HEK293T (cell line): ENCODE results near the gene ELL2.

Experiments
- CTCF ChIA-PET: fragments of 350-600 bp; formaldehyde crosslinking; extraction: SDS; loops from one replicate; lab custom pipeline; 2021; ENCODE audit warnings: antibody characterized with exemption, inconsistent platforms; lab: Yijun Ruan, JAX
- POLR2A ChIA-PET: fragments of 350-600 bp; formaldehyde crosslinking; extraction: SDS; loops from one replicate; lab custom pipeline; 2020; ENCODE audit warnings: antibody characterized with exemption, inconsistent platforms; lab: Yijun Ruan, JAX
- DNase-seq: peaks from one replicate; pipeline ENCODE4 v3.0.0; 2012; ENCODE audit warnings: mixed read lengths; ENCODE audit errors: extremely low spot score
- ARNT ChIP-seq: fragments of 450-650 bp; IDR thresholded peaks from 2 replicates; pipeline ENCODE4 v1.6.1; 2017; ENCODE audit warnings: mild to moderate bottlenecking
- BHLHE40 ChIP-seq: fragments of 450-650 bp; IDR thresholded peaks from 2 replicates; pipeline ENCODE4 v1.6.1; 2016; ENCODE audit warnings: mild to moderate bottlenecking, moderate library complexity, borderline replicate concordance
- CTBP1 ChIP-seq: fragments of 450-650 bp; IDR thresholded peaks from 2 replicates; pipeline ENCODE4 v1.6.1; 2016; ENCODE audit warnings: borderline replicate concordance
- ELF4 ChIP-seq: fragments of 450-650 bp; IDR thresholded peaks from 2 replicates; pipeline ENCODE4 v1.6.1; 2017; ENCODE audit warnings: antibody characterized with exemption
- FOXA1 ChIP-seq: fragments of 450-650 bp; IDR thresholded peaks from 2 replicates; pipeline ENCODE4 v1.6.1; 2016; ENCODE audit warnings: mild to moderate bottlenecking
- FOXK2 ChIP-seq: fragments of 450-650 bp; IDR thresholded peaks from 2 replicates; pipeline ENCODE4 v1.6.1; 2016; ENCODE audit warnings: mild to moderate bottlenecking
- FOXM1 ChIP-seq: fragments of 450-650 bp; IDR thresholded peaks from 2 replicates; pipeline ENCODE4 v1.6.1; 2017; ENCODE audit warnings: mild to moderate bottlenecking, borderline replicate concordance
- HDGF ChIP-seq: fragments of 450-650 bp; IDR thresholded peaks from 2 replicates; pipeline ENCODE4 v1.6.1; 2017; ENCODE audit warnings: antibody characterized with exemption, borderline replicate concordance
- L3MBTL2 ChIP-seq: fragments of 450-650 bp; conservative IDR thresholded peaks from 2 replicates; pipeline ENCODE4 v1.6.1; 2016; ENCODE audit warnings: mild to moderate bottlenecking
- LEF1 ChIP-seq: fragments of 450-650 bp; IDR thresholded peaks from 2 replicates; pipeline ENCODE4 v1.6.1; 2017; ENCODE audit warnings: mild to moderate bottlenecking, borderline replicate concordance
- NFRKB ChIP-seq: fragments of 450-650 bp; IDR thresholded peaks from 2 replicates; pipeline ENCODE4 v1.6.1; 2016; ENCODE audit warnings: mild to moderate bottlenecking, moderate library complexity
- SP1 ChIP-seq: fragments of 450-650 bp; IDR thresholded peaks from 2 replicates; pipeline ENCODE4 v1.6.1; 2017
- SUZ12 ChIP-seq: fragments of 450-650 bp; IDR thresholded peaks from 2 replicates; pipeline ENCODE4 v1.6.1; 2016; ENCODE audit warnings: mild to moderate bottlenecking
- TARDBP ChIP-seq: fragments of 450-650 bp; IDR thresholded peaks from 2 replicates; pipeline ENCODE4 v1.6.1; 2016
- ZNF384 ChIP-seq: fragments of 450-650 bp; IDR thresholded peaks from 2 replicates; pipeline ENCODE4 v1.6.1; 2016
- TF ChIP-seq, protein P1 (sequence below): fragments of 450-650 bp; IDR thresholded peaks from 2 replicates; pipeline ENCODE4 v1.6.1; 2016

Gene ELL2

DNA sequence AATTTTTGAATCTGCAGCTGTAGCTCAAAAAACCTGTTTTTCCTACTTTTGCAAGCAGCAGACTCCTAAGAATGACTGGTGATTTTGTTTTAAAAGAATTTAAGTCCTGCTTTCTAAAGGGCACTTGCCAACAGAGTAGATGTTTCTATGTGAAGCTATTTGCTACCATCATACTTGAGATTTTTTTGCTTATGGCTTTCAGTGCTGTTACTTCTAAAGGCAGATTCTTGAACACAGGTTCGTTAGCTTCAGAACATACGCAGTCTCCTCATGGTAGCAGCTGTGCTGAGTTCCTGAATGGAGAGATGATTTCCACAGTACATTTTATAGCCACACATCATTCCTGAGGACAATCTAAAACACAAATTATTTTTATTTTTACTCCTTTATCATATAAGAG, 24.4 kb upstream of the ELL2 start:
- POLR2A ChIA-PET: no interaction called here
- no peak for DNase-seq
- TF ChIP-seq SUZ12 (no peak), CTBP1 (no peak), ARNT (no peak), NFRKB (no peak), FOXM1 (no peak), ZNF384 (no peak), SP1 (no peak)
- TF ChIP-seq, protein P1, sequence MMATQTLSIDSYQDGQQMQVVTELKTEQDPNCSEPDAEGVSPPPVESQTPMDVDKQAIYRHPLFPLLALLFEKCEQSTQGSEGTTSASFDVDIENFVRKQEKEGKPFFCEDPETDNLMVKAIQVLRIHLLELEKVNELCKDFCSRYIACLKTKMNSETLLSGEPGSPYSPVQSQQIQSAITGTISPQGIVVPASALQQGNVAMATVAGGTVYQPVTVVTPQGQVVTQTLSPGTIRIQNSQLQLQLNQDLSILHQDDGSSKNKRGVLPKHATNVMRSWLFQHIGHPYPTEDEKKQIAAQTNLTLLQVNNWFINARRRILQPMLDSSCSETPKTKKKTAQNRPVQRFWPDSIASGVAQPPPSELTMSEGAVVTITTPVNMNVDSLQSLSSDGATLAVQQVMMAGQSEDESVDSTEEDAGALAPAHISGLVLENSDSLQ: no peak
- CTCF ChIA-PET: interaction anchor here (0.6 kb wide), 1 partner anchor 210 kb away, joined by 4 read pairs; no protein-coding TSS in a partner anchor

DNA sequence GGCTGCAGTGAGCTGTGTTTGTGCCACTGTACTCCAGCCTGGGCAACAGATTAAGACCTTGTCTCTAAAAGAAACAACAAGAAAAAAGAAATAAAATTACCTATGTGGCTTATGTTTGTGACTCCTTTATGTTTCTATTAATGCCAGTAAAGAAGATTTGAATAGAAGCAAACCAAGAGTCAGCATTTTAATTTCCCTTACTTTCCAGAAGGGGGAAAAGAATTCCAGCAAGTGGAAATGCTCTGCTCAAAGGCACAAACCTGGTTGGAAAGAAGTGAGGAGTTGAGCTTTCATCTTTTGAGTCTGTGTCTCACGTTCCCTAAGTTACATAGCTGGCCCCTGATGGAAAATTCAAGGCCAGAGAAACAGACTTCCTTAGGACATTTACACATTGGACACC, 23.6 kb upstream of the ELL2 start:
- no peak for DNase-seq
- POLR2A ChIA-PET: no interaction called here
- TF ChIP-seq CTBP1 (no peak), FOXA1 (no peak), SUZ12 (no peak), BHLHE40 (no peak), ARNT (no peak), NFRKB (no peak), LEF1 (no peak), FOXK2 (no peak), ZNF384 (no peak), L3MBTL2 (no peak), FOXM1 (no peak), HDGF (no peak), ELF4 (no peak), SP1 (no peak), TARDBP (no peak)
- TF ChIP-seq, protein P1: no peak
- CTCF ChIA-PET: interaction anchor here (0.6 kb wide), 1 partner anchor 211 kb away, joined by 4 read pairs; no protein-coding TSS in a partner anchor

DNA sequence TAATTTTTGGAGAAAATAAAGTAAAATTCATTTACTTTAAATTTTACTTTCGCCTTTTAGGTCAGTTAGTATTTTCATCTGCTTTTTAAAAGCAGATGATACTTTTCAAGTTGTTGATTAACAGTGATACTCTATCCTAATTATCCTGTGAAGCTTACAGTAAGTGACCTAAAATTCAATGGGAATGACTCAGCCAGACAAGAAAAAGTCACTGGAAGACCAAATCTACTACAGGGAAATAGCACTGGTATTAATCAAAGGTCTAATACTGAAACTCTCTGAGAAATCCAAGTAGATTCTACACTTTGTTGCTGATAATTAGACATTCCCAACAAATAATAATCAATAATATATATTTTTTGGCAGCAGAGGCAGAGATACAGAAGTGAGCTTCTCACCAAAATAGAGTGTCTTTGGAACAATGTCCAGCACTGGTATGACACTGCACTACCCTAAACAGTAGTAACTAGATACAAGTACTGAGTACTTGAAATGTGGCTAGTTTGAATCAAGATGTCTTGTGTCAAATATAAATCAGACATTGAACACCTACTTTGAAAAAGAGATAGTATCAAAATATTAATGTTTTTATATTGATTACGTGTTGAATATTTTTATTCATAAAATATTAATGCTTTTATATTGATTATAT, 22.8 kb upstream of the ELL2 start:
- TF ChIP-seq NFRKB (no peak), FOXM1 (no peak), SUZ12 (no peak), SP1 (no peak), BHLHE40 (no peak), ZNF384 (no peak), FOXA1 (no peak), FOXK2 (no peak), TARDBP (no peak), HDGF (no peak), L3MBTL2 (no peak), ELF4 (no peak), ARNT (no peak)
- TF ChIP-seq, protein P1: no peak
- no peak for DNase-seq
- ChIA-PET POLR2A (no interaction called here), CTCF (no interaction called here)

DNA sequence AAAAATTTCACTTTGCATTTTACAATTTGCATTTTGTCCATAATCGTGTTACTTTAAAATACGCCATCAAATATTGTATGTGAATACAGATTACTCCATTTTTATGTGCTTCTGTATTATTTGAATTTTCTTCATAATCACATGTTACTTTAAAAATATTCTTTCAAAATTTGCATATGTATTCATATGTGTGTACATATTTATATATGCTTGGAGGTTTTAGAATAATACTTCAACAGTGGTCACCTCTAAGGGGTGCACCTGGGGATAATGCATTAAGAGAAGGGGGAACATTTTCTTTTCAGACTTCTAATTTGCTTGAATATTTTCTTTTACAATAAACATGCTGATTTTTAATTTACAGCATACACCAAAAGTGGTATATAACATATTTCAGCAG, 21.9 kb upstream of the ELL2 start:
- CTCF ChIA-PET: no interaction called here
- no peak for DNase-seq

DNA sequence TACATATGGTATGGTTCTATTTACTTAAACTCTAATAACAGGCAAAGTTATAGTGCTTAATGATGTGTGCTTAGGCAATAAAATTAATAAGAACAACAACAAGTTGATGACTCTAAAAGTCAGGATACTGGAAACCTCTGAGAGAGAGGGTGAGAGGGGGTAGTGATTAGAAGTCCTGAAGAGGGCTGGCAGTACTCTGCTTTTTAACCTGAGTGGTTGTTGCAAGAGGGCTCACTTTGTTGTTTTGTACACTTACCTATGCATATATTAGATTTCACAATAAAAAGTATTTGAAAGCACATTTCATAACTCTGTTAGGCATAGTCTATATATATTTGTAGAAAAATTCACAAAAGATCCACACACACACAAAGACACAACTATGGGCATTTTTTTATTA, 21.4 kb upstream of the ELL2 start:
- TF ChIP-seq LEF1: no peak
- no peak for TF ChIP-seq ELF4
- TF ChIP-seq ARNT: no peak
- TF ChIP-seq SUZ12: no peak
- TF ChIP-seq, protein P1: no peak
- no peak for TF ChIP-seq SP1
- no peak for TF ChIP-seq NFRKB
- TF ChIP-seq FOXM1: no peak
- no peak for TF ChIP-seq BHLHE40
- no peak for TF ChIP-seq HDGF
- no peak for TF ChIP-seq ZNF384
- TF ChIP-seq FOXK2: no peak
- TF ChIP-seq FOXA1: no peak
- no peak for TF ChIP-seq L3MBTL2
- TF ChIP-seq TARDBP: no peak
- no peak for TF ChIP-seq CTBP1
- no peak for DNase-seq
- POLR2A ChIA-PET: no interaction called here
- CTCF ChIA-PET: no interaction called here

More for the DNA sequence above, 21.9 kb upstream of the ELL2 start:
- TF ChIP-seq ELF4: no peak
- TF ChIP-seq ARNT: no peak
- POLR2A ChIA-PET: no interaction called here

DNA sequence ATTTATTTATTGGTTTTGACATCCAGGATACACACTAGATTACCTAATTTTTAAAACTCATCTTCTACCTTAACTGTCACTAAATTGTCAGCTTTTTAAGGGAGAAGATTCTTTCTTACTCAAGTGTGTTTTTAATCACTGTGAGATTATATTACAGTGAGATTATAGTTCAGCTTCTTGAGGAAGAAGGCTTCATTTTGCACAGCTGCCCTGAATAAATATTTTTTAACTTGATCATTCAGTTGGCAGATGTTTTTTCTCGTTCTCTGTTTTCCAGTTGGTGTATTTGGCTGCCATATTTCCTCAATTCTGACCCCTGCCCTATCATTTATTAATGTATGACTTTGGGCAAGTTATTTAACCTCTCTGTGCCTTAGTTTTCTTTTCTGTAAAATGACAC, 15.0 kb upstream of the ELL2 start:
- ChIA-PET CTCF (interaction anchor here (0.6 kb wide), 1 partner anchor 359 kb away, joined by 3 read pairs; no protein-coding TSS in a partner anchor), POLR2A (no interaction called here)
- TF ChIP-seq, protein P1: no peak
- DNase-seq: no peak
